ENCODE measurements around the gene ZNF366.

The ZNF366 gene

DNA sequence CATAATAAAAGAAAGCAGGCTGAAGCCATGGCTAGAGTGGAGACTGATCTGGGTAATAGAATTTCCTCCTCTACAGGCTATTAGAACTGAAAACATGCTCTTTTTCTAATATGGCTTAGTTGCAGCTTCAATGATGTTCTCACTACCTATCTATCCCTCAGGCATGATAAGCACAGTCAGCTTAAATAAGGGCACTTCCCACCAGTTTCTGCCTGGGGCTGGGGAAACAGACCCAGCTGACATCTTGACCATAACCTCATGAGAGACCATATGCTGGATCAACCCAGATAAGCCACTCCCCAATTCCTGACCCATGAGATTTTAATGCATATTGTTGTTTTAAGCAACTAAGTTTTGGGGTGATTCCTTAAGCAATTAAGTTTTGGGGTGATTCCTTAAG is 81.2 kb downstream of the ZNF366 start:
- TF ChIP-seq, protein P1, sequence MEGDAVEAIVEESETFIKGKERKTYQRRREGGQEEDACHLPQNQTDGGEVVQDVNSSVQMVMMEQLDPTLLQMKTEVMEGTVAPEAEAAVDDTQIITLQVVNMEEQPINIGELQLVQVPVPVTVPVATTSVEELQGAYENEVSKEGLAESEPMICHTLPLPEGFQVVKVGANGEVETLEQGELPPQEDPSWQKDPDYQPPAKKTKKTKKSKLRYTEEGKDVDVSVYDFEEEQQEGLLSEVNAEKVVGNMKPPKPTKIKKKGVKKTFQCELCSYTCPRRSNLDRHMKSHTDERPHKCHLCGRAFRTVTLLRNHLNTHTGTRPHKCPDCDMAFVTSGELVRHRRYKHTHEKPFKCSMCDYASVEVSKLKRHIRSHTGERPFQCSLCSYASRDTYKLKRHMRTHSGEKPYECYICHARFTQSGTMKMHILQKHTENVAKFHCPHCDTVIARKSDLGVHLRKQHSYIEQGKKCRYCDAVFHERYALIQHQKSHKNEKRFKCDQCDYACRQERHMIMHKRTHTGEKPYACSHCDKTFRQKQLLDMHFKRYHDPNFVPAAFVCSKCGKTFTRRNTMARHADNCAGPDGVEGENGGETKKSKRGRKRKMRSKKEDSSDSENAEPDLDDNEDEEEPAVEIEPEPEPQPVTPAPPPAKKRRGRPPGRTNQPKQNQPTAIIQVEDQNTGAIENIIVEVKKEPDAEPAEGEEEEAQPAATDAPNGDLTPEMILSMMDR (IDR thresholded peaks at IDR 0.05; ENCODE audit: control insufficient read depth, extremely low read depth, insufficient read depth) = no peak
- no peak for DNase-seq (ENCODE audit: low read depth)
- H3K4me3 ChIP-seq (ENCODE audit: low read depth, low read length) = no peak overlapping the region

GRCh38 chr5:72418271-72418670 is 88.9 kb downstream of the ZNF366 start:
- TF ChIP-seq, protein P1 (IDR thresholded peaks at IDR 0.05; ENCODE audit: control insufficient read depth, extremely low read depth, insufficient read depth) = no peak
- H3K4me3 ChIP-seq (ENCODE audit: low read depth, low read length) = no peak overlapping the region
- DNase-seq (ENCODE audit: low read depth) = no peak

DNA sequence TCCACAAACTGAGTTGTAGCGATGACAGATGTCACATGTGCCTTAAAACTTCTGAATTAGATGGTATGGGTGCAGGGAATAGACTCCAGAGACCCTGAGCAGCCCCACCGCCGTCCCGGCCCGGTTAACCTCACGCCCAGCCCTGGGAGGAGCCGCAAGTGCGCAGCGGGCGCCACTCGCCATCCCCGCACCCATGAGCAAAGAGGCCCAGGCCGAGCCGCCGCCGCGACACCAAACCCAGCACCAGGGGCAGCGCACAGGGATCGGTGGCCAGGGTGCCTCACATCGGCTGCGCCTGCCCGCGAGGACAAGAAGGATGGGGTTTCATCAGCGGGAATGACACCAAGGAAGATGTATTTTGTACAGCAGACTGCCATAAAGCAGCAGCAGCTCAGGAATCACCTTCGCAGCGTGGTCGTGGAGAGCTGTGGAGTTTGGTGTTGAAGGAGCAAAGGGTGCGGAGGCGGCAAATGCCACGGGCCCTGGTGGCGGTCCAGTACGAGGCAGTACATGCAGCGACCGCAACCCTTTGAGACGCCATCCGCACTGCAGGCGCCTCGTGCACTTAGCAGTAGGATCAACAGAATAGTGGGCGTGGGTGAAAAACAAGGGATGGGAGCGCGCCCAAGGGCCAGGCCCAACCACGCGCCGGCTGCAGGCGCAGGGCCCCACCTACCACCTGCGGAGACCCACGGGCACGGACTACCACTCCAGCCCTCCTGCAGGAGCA is 89.7 kb downstream of the ZNF366 start:
- TF ChIP-seq, protein P1 (IDR thresholded peaks at IDR 0.05; ENCODE audit: control insufficient read depth, extremely low read depth, insufficient read depth) = no peak
- H3K4me3 ChIP-seq (ENCODE audit: low read depth, low read length) = no peak overlapping the region
- no peak for DNase-seq (ENCODE audit: low read depth)

- TF ChIP-seq, protein P1 (IDR thresholded peaks at IDR 0.05; ENCODE audit: control insufficient read depth, extremely low read depth, insufficient read depth) = no peak
- no peak overlapping the region for H3K4me3 ChIP-seq (ENCODE audit: low read depth, low read length)
- no peak for DNase-seq (ENCODE audit: low read depth)
Observed at GRCh38 chr5:72415616-72416325, 91.4 kb downstream of the ZNF366 start.

DNA sequence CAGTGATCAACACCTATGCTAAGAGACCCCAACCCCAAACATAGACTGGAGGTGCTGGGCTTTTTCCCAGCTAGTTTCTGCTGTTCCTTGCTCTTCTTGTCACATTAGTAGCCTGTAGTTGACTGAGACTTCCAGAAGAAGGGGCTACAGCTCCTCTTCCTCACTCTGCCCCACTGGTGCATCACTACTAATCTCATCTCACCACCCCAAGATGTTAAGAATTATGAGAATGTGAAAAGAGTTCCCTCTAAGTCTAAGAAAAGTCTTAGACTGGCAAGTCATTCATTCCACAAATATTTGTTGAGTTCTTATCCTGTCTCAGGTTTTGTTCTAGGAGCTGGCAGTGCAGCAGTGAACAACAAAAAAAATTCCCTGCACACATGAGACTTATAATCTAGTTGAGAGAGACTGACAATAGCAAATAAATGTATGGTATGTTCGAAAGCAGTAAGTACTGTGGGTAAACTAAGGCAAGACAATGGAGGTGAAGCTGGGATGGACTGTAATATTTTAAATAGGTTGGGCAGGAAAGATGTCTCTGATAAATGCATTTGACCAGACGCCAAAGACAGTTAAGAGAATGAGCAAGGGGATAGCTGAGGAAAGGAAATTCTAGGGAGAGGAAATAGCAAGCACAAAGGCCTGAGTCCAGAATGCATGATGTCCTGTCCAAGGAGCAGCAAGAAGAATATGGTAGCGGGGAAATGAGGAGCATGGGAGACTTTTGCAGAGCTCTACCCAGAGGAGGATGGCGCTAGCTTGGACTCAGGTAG is 94.7 kb downstream of the ZNF366 start:
- no peak for DNase-seq (ENCODE audit: low read depth)
- TF ChIP-seq, protein P1 (IDR thresholded peaks at IDR 0.05; ENCODE audit: control insufficient read depth, extremely low read depth, insufficient read depth) = no peak
- H3K4me3 ChIP-seq (ENCODE audit: low read depth, low read length) = no peak overlapping the region

DNA sequence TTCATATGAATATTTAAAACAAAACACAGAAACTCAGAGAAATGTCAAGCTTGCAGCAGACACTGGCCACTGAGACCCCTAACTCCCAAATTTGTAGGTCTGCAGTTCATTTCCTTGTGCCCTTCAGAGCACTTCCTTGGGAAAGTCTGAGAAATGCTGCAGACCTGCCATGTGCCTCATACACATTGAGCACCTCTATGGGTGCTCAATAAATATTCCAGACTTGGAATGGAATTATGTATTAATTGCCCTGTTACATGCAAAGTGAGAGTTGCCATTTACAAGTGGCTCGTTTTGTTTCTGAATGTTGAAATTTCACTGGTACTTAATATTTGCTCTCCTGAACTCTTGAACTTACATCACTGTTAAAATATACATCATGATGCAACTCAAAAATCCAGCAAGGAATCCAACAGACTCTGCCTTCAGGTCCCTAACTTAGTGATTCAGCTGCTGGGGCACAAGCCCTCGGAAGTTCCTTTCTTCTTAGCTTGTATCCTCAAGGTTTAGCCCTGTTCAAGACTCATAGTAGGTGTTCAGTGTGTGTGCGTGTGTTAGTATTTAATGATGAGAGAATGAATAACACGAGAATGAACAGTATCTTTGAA is 96.4 kb downstream of the ZNF366 start:
- no peak for DNase-seq (ENCODE audit: low read depth)
- no peak overlapping the region for H3K4me3 ChIP-seq (ENCODE audit: low read depth, low read length)

More for the DNA sequence above, 96.4 kb downstream of the ZNF366 start:
- TF ChIP-seq, protein P1 (IDR thresholded peaks at IDR 0.05; ENCODE audit: control insufficient read depth, extremely low read depth, insufficient read depth) = no peak

Data from LNCaP clone FGC (cell line).